Measurements from ENCODE around the gene ZNF169. TPM values are rescaled to one million over a fixed set of nuclear protein-coding genes. Genes with fewer than 3 reads are reported as not detected.
"Not testable (repeated sequence)": the region's sequence is repeated elsewhere in the genome, so short reads cannot be mapped to it uniquely, and the experiment has no call there.

Gene ZNF169
- total and polyA plus RNA-seq, 4 donors = 0.75 to 4.6 (median 1.4) TPM

DNA sequence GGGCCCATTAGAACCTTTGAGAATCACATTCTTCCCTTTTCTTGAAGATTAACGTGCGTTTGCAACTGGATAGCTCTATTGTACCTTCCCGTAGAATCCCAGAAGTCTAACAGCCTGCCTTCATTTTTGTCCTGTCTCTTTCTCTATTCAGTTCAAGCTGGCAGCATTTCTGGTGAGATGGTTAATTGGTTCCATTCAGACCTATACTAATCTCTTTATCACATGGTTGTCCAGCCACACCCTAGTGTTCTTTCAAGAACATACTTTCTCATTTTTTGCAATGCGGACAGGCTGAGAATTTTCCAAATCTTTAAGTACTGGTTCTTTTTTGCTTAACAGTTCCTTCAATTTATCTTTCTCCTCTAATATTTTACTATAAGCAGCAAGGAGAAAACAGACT lies 43.3 kb downstream of the ZNF169 start:
- TF ChIP-seq HNF4G (IDR thresholded peaks at IDR 0.05) (no peak), GABPA (IDR thresholded peaks at IDR 0.05 in 1 of 2, conservative IDR thresholded peaks at IDR 0.05 in 1 of 2) (no peak), SP1 (IDR thresholded peaks at IDR 0.05) (no peak), FOXA2 (IDR thresholded peaks at IDR 0.05) (no peak), RAD21 (IDR thresholded peaks at IDR 0.05) (no peak), YY1 (IDR thresholded peaks at IDR 0.05) (no peak)
- WGBS = 97% methylated on average over 4 of the region's 4 CpGs
- no peak overlapping the region for H3K9ac ChIP-seq (ENCODE audit: low read depth in 1 of 2, low read length in 2 of 2)

DNA sequence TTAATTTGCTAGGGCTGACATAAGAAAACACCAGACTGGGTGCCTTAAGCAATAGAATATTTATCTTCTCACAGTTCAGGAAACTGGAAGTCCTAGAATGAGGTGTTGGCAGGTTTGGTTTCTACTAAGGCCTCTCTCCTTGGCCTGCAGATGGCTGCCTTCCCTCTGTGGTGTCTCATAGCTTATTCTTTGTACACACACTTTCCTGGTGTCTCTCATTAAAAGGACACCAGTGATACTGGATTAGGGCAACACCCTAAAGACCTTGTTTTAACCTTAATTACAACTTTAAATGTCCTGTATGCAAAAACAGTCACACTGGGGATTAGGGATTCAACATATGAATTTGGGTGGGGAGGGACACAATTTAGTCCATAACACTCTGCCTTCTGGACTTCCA lies 44.2 kb downstream of the ZNF169 start:
- H3K36me3 ChIP-seq (ENCODE audit: control insufficient read depth in 4 of 4, insufficient read depth in 3 of 4, low read depth in 1 of 4, low read length in 3 of 4) = peaks cover 0 to 3% (median 0%) of the 10 kb centered on the region in 4 donors
- H3K4me1 ChIP-seq (ENCODE audit: control insufficient read depth in 4 of 4, insufficient read depth in 4 of 4, low read length in 3 of 4) = no peaks in the 10 kb centered on the region
- DNase-seq (ENCODE audit: low spot score) = no peak
- H3K27ac ChIP-seq (ENCODE audit: low read depth in 1 of 2, low read length in 2 of 2) = no peak overlapping the region
- H3K4me3 ChIP-seq (ENCODE audit: low read depth in 1 of 3, low read length in 3 of 3) = no peak overlapping the region
- H3K9ac ChIP-seq (ENCODE audit: low read depth in 1 of 2, low read length in 2 of 2) = no peak overlapping the region
- H3K27me3 ChIP-seq (ENCODE audit: control insufficient read depth in 4 of 4, insufficient read depth in 4 of 4, low read length in 3 of 4) = no peaks in the 10 kb centered on the region
- H3K9me3 ChIP-seq (ENCODE audit: control insufficient read depth in 4 of 4, low read length in 3 of 4) = no peaks in the 10 kb centered on the region
- TF ChIP-seq RXRA (IDR thresholded peaks at IDR 0.05) (no peak), FOXA2 (IDR thresholded peaks at IDR 0.05) (no peak), YY1 (IDR thresholded peaks at IDR 0.05) (no peak), TAF1 (conservative IDR thresholded peaks at IDR 0.05) (no peak), RAD21 (IDR thresholded peaks at IDR 0.05) (no peak), HNF4G (IDR thresholded peaks at IDR 0.05) (no peak), NR2F2 (IDR thresholded peaks at IDR 0.05) (no peak), SP1 (IDR thresholded peaks at IDR 0.05) (no peak), EGR1 (IDR thresholded peaks at IDR 0.05; ENCODE audit: low read depth in 2 of 2) (no peak), GABPA (IDR thresholded peaks at IDR 0.05 in 1 of 2, conservative IDR thresholded peaks at IDR 0.05 in 1 of 2) (no peak), HNF4A (conservative IDR thresholded peaks at IDR 0.05) (no peak), JUND (IDR thresholded peaks at IDR 0.05) (no peak), FOXA1 (IDR thresholded peaks at IDR 0.05) (no peak)
- TF ChIP-seq, protein P1, sequence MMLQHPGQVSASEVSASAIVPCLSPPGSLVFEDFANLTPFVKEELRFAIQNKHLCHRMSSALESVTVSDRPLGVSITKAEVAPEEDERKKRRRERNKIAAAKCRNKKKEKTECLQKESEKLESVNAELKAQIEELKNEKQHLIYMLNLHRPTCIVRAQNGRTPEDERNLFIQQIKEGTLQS (IDR thresholded peaks at IDR 0.05) = no peak
- TF ChIP-seq, protein P2, sequence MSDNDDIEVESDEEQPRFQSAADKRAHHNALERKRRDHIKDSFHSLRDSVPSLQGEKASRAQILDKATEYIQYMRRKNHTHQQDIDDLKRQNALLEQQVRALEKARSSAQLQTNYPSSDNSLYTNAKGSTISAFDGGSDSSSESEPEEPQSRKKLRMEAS (IDR thresholded peaks at IDR 0.05) = no peak
- TF ChIP-seq, protein P3, sequence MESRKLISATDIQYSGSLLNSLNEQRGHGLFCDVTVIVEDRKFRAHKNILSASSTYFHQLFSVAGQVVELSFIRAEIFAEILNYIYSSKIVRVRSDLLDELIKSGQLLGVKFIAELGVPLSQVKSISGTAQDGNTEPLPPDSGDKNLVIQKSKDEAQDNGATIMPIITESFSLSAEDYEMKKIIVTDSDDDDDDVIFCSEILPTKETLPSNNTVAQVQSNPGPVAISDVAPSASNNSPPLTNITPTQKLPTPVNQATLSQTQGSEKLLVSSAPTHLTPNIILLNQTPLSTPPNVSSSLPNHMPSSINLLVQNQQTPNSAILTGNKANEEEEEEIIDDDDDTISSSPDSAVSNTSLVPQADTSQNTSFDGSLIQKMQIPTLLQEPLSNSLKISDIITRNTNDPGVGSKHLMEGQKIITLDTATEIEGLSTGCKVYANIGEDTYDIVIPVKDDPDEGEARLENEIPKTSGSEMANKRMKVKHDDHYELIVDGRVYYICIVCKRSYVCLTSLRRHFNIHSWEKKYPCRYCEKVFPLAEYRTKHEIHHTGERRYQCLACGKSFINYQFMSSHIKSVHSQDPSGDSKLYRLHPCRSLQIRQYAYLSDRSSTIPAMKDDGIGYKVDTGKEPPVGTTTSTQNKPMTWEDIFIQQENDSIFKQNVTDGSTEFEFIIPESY (IDR thresholded peaks at IDR 0.05) = no peak
- TF ChIP-seq, protein P4, sequence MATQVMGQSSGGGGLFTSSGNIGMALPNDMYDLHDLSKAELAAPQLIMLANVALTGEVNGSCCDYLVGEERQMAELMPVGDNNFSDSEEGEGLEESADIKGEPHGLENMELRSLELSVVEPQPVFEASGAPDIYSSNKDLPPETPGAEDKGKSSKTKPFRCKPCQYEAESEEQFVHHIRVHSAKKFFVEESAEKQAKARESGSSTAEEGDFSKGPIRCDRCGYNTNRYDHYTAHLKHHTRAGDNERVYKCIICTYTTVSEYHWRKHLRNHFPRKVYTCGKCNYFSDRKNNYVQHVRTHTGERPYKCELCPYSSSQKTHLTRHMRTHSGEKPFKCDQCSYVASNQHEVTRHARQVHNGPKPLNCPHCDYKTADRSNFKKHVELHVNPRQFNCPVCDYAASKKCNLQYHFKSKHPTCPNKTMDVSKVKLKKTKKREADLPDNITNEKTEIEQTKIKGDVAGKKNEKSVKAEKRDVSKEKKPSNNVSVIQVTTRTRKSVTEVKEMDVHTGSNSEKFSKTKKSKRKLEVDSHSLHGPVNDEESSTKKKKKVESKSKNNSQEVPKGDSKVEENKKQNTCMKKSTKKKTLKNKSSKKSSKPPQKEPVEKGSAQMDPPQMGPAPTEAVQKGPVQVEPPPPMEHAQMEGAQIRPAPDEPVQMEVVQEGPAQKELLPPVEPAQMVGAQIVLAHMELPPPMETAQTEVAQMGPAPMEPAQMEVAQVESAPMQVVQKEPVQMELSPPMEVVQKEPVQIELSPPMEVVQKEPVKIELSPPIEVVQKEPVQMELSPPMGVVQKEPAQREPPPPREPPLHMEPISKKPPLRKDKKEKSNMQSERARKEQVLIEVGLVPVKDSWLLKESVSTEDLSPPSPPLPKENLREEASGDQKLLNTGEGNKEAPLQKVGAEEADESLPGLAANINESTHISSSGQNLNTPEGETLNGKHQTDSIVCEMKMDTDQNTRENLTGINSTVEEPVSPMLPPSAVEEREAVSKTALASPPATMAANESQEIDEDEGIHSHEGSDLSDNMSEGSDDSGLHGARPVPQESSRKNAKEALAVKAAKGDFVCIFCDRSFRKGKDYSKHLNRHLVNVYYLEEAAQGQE (IDR thresholded peaks at IDR 0.05) = no peak
- TF ChIP-seq, protein P5, sequence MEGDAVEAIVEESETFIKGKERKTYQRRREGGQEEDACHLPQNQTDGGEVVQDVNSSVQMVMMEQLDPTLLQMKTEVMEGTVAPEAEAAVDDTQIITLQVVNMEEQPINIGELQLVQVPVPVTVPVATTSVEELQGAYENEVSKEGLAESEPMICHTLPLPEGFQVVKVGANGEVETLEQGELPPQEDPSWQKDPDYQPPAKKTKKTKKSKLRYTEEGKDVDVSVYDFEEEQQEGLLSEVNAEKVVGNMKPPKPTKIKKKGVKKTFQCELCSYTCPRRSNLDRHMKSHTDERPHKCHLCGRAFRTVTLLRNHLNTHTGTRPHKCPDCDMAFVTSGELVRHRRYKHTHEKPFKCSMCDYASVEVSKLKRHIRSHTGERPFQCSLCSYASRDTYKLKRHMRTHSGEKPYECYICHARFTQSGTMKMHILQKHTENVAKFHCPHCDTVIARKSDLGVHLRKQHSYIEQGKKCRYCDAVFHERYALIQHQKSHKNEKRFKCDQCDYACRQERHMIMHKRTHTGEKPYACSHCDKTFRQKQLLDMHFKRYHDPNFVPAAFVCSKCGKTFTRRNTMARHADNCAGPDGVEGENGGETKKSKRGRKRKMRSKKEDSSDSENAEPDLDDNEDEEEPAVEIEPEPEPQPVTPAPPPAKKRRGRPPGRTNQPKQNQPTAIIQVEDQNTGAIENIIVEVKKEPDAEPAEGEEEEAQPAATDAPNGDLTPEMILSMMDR (IDR thresholded peaks at IDR 0.05; ENCODE audit: low read depth, low read length, missing input control) = no peak

More for the DNA sequence above, 43.3 kb downstream of the ZNF169 start:
- H3K9me3 ChIP-seq (ENCODE audit: control insufficient read depth in 4 of 4, low read length in 3 of 4) = no peaks in the 10 kb centered on the region
- no peak for DNase-seq (ENCODE audit: low spot score)
- H3K36me3 ChIP-seq (ENCODE audit: control insufficient read depth in 4 of 4, insufficient read depth in 3 of 4, low read depth in 1 of 4, low read length in 3 of 4) = peaks cover 0 to 3% (median 0%) of the 10 kb centered on the region in 4 donors
- no peaks in the 10 kb centered on the region for H3K4me1 ChIP-seq (ENCODE audit: control insufficient read depth in 4 of 4, insufficient read depth in 4 of 4, low read length in 3 of 4)
- no peak overlapping the region for H3K4me3 ChIP-seq (ENCODE audit: low read depth in 1 of 3, low read length in 3 of 3)
- H3K27me3 ChIP-seq (ENCODE audit: control insufficient read depth in 4 of 4, insufficient read depth in 4 of 4, low read length in 3 of 4) = no peaks in the 10 kb centered on the region
- no peak overlapping the region for H3K27ac ChIP-seq (ENCODE audit: low read depth in 1 of 2, low read length in 2 of 2)

DNA sequence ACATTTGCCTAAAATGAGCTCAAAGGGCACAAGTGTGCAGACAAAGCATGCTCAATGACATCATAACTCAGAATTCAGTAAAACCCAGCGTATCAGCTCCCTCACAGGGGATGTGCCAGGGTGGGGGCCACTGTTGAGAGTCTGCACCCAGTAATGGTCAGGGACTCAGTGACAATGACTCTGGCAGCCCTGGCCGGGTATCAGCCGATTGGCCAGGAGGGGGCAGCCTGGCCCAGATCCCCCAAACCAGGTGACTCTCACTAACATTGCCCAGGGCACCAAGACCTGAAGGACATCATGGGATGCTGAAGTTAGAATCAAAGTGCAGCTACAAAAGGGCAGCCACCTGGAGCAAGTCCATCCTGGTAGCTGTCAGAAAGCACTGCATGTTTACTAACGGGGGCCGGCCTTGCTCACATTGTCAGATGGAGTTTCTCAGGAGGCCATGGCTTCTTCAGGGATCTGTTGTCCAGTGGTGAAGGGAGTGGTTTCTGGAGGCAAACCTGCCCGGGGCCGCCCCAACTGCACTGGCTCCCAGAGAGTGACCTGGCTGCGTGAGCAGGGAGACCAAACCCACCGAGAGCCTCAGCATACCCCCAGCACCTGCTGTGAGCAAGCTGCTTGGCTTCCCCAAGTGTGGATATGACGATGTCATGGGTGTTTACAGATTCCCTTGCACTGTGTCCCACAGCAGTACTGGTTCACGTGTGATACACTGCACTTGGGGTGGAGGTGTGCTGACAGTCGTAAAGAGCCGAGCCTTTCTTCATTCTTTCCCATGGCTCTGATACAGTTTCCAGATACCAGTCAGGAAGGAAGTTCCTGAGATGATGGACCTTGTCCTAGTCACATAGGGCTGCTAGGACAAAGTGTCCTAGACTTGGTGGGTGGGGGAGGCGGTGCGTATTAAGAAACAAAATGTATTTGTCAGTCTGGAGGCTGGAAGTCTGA lies 56.2 kb downstream of the ZNF169 start:
- not testable (repeated sequence) for H3K27me3 ChIP-seq (ENCODE audit: control insufficient read depth in 4 of 4, insufficient read depth in 4 of 4, low read length in 3 of 4); H3K9me3 ChIP-seq (ENCODE audit: control insufficient read depth in 4 of 4, low read length in 3 of 4); DNase-seq (ENCODE audit: low spot score); H3K27ac ChIP-seq (ENCODE audit: low read depth in 1 of 2, low read length in 2 of 2); H3K36me3 ChIP-seq (ENCODE audit: control insufficient read depth in 4 of 4, insufficient read depth in 3 of 4, low read depth in 1 of 4, low read length in 3 of 4); H3K4me1 ChIP-seq (ENCODE audit: control insufficient read depth in 4 of 4, insufficient read depth in 4 of 4, low read length in 3 of 4); H3K4me3 ChIP-seq (ENCODE audit: low read depth in 1 of 3, low read length in 3 of 3); H3K9ac ChIP-seq (ENCODE audit: low read depth in 1 of 2, low read length in 2 of 2)
- WGBS = 93% methylated on average over 6 of the region's 15 CpGs
